ENCODE data around the gene TMEM229B.

TMEM229B gene

GRCh38 chr14:67514650-67515385 lies 26.3 kb upstream of the TMEM229B start:
- no peak for DNase-seq

- DNase-seq: no peak
Observed at GRCh38 chr14:67514203-67514607, 25.7 kb upstream of the TMEM229B start.

DNA sequence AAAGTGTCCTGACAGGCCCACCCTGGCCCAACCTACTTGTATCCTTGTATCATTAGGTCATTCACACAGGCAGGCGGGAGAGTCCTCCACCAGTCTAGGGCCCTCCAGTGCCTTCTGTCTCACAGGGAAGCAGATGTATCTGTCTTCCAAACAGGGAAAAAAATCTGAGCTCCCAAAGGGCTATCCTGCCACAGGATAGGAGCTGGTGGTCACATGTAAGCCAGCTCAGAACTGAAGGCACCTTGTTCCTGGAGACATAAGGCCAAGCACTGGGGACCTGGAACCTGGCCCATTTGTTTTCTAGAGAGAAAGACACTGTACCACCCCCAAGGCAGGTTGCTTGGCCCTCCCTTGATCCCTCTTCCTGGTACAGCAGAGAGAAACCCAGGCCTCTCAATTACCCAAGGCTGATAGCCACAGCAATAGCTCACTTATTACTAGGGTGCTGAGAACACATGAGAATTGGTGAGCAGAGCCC lies 25.1 kb upstream of the TMEM229B start:
- DNase-seq: peak; percentile 28

GRCh38 chr14:67512463-67513310 lies 24.2 kb upstream of the TMEM229B start:
- no peak for DNase-seq

GRCh38 chr14:67510836-67511235 lies 22.3 kb upstream of the TMEM229B start:
- DNase-seq: no peak

GRCh38 chr14:67510121-67510520 lies 21.6 kb upstream of the TMEM229B start:
- DNase-seq: no peak

DNA sequence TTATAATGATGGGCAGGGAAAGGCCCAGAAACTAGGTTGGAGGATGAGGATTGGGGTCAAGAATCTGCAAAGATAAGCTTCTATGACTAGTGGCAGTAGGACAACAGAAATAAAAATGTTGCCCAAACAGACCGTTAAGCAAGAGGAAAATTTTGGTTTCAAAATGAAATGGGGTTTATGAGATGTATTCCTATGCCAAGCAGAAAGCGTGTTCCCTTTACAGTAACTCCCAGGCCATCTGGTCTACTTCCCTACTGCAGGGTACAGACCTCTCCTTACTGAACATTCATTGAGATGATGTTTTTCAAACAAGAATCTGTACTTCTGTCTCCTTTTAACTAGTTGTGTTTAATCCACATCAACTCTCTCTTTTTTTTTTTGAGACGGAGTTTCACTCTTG lies 20.4 kb upstream of the TMEM229B start:
- peak; percentile 53 for DNase-seq

GRCh38 chr14:67505254-67505653 lies 16.7 kb upstream of the TMEM229B start:
- DNase-seq: no peak

- DNase-seq: no peak
Observed at GRCh38 chr14:67503331-67503730, 14.8 kb upstream of the TMEM229B start.

DNA sequence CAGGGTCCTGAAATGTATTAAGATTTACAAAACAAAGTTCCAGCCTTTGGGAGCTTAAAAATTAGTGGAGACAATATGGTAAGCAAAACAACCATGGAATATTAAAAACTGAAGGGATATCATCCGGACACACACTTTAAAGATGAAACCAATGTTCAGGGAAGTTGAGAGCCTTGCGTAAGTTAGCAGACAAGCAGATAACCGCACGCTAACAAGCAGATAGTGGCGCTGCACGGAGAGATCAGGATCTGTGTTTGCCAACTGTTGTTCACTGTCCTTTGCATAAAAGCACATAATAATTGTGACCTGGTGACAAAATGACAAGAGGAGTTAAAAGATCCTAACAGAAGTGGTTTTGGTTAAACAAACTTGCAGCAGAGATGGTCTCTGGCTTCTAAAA lies 14.3 kb upstream of the TMEM229B start:
- no peak for DNase-seq

- DNase-seq: no peak
Observed at GRCh38 chr14:67501670-67502069, 13.1 kb upstream of the TMEM229B start.

DNA sequence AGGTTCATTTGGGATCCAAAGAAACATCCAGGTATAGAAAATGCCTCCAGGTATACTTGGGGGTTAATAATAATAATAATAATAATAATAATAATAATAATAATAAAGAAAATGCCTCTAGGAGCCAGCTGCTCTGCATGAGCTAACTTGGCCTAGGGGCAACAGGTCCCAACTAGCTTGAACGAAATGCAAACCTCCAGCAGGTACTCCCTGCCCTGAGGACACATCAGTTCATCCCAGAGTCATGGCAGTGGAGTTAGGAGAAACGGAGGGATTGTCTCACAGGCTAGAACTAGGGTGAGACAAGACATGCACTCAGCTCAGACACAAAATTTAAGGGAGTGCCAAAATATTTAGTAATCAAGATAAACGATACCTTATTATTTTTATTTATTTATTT lies 12.5 kb upstream of the TMEM229B start:
- no peak for DNase-seq

DNA sequence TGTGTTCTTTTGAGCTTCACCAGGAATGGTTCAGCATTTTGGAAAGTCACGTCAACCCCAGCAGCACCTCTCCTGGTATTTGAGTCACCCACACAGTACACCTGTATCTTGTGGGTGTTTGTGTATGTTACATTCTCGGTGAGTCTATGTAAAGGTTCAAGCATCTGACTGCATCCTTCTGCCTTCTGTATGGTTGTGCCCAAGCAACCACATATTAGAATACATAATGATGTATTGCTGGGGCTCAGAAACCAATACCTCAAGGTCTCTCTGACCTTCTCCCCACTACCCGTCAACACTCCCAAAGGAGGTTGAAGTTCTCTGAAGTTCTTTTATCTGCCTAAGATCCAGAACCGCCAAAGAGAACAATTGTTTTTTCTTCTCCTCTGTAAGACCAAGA lies 9.2 kb upstream of the TMEM229B start:
- no peak for DNase-seq

- no peak for DNase-seq
Observed at GRCh38 chr14:67497216-67497615, 8.7 kb upstream of the TMEM229B start.

- no peak for DNase-seq
Observed at GRCh38 chr14:67495827-67496226, 7.3 kb upstream of the TMEM229B start.

DNA sequence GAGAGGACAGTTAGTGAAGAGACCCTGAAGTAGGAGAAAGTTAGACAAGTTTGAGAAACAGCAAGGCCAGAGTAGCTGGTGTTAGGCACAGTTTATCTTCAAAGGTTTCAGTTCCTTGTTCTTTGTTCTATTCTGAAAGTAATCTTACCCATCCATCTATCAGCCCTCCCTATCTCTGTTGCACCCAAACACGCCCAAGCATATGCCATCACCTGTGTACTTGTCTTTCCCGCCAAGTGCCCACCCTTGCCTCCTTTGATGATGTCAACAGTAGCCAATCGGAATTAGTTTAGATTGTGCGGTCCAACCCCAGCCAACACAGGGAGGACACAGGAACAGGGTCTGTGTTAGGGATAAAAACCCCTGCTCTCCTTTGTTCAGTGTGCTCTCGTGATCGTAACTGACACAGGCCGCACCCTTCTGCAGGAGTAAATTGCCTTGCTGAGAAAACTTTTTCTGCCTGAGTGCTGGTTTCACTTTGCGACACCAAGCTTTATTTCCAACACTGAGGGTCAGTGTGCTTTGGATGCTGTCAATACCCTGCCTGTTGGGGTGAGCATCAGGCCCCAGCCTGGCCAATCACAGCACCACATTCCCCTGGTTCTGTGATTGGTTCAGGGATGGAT lies 4.7 kb upstream of the TMEM229B start:
- DNase-seq: no peak

- DNase-seq: no peak
Observed at GRCh38 chr14:67492538-67492937, 4.0 kb upstream of the TMEM229B start.

DNA sequence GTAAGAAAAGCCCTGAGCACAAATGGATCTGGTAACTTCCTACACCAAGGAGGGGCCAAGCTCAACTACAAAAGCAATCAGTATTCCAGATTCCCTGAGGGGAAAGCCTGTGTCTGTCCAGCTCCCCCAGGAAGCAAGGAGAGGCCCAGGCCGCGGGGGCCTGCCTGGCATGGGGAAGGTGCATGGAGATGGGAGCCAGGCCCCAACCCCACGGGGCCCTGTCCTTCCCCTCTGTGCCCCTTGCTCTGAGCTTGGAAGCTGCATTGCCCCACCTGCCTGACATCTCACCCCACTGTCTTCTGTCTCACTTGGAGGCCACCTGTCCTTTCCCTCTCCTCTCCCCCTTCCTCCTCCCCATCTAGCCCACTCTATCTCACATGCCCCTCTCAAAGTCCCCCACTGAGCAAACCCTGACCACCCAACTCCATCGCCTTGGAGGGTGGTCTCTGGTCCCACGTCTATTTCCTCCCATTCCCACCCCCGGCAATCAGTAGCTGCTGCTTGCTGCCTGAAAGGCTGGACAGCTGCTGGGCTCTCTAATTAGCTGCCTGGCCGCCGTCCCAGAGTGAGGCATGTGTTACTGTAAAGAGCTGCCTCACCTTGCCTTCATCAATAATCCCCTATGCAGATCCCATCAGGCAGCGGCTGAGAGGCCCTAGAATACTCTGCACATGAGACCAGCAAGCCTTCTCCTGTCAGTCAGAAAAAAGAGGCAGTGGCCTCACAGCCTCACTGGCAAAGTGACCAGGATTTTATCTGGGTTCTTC lies 3.4 kb upstream of the TMEM229B start:
- DNase-seq: peak; percentile 93

DNA sequence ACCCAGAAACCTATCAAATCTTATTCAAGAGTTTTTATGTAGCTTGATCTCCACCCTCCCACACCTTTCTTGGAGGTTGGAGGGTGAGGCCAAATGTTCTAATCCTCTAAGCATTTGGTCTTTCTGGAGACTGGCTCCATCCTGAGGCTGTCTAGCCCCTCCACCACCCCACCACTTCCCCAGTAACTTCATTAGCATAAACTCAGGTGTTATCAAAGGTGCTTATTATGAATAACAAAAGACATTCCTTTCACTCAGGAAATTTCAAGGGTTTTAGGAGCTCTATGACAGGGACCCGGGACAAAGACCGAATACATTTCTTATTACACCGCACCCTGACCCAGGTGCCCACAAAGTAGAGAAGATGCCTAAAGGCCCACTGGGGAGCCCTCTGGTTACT lies 2.8 kb upstream of the TMEM229B start:
- DNase-seq: no peak

DNA sequence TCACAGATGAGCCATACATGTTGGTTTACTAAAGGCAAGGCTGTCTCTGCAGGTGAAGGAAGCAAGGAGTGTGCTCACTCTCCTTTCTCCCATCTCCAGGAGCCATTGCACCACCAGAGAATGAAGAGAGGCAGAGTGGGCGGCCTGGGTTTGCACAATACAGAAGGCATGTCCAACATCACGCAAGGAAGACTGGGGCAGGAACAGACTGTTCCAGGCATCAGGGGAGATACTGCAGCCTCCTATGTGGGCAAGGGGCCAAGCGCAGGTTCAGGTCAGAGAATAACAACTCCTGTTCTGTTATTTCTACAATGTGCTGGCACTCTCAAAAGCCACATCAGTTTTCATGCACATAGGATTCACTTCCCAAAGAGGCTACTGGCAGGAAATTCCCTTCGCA lies 1.7 kb upstream of the TMEM229B start:
- DNase-seq: no peak

DNA sequence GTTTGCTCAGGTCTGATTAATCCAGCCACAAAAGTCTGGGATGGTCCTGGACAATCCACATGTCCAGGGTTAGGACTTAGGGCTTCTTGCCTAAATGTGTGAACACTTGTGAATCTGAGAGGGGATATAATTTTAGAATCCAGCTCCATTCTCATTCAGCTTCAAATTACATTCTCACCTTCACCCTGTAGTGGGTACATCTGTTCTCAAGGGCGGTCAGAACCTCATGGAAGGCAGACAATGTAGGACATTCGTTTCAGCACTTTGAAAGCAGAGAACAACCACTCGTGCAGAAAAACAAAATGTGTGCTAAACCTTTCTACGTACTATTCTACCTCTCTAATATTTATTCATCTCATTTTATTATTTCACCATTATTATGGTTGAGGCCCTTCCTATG lies 1.2 kb downstream of the TMEM229B start:
- no peak for DNase-seq

DNA sequence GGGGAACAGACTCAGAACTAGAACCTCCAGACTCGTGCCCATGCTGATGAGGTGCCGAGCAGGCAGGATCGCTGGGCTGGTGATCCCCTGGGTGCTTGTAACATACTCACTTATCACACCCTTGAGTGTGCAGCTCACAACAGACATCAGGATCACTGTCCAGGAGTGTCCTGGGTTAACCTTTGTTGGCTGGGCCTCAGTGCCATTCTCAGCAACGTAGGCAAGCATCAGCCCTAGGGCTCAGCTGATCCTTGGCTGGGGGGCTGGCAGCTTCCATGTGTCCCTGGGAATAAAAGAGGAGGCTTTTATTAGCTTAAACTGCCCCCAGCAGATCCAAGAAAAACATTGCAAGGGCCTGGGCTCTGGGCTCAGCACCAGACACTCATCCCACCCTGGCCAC lies 1.6 kb downstream of the TMEM229B start:
- no peak for DNase-seq

GRCh38 chr14:67485501-67486095 lies 2.9 kb downstream of the TMEM229B start:
- DNase-seq: no peak

Measured in NCI-H1694 (cell line).